ENCODE measurements around the gene ZBTB49. TPM values are rescaled to one million over a fixed set of nuclear protein-coding genes. Genes with fewer than 3 reads are reported as not detected.
A peak's percentile ranks its signal among the peaks of the same experiment; 100 is the strongest.

Gene ZBTB49
- total RNA-seq, result 10 to 100 TPM in 1 of 4 donors, 1 to 10 TPM in 3; 2.4 to 11.2 (median 6.0) TPM

- H3K27me3 ChIP-seq, result no peaks in the 10 kb centered on the region
- peak within 1 kb of the TSS; percentile 63 to 94 (median 77) for H3K4me3 ChIP-seq
- DNase-seq, result peak; percentile 97
- no peak for TF ChIP-seq EP300 (IDR thresholded peaks at IDR 0.05; ENCODE audit: low read depth)
- TF ChIP-seq POLR2A (IDR thresholded peaks at IDR 0.05), result peak; percentile 79
- TF ChIP-seq CTCF (IDR thresholded peaks at IDR 0.05), result no peak
- peak; percentile 87 to 95 (median 87) for TF ChIP-seq POLR2AphosphoS5 (IDR thresholded peaks at IDR 0.05)
- in situ Hi-C loops (cut with MboI; ENCODE audit: low pct_ligation_motif_present in 1 of 4, low pct_unique_long_range_greater_than_20kb in 1 of 4, low sequenced_read_pairs in 3 of 4) (no loop called here), intact Hi-C loops (cut with DNase I; ENCODE audit: low total_unique reads) (no loop called here)
- no peaks in the 10 kb centered on the region for H3K36me3 ChIP-seq
- peak within 1 kb of the TSS; percentile 82 to 92 (median 86) for H3K27ac ChIP-seq
- WGBS, 2 donors (ENCODE audit: low coverage in 1 of 2), result 1% methylated on average over 31 of the region's 77 CpGs; no CpG with 5 or more reads in 1 of the 2 donors
- H3K4me1 ChIP-seq, result peaks cover 16 to 23% (median 19%) of the 10 kb centered on the region in 4 donors
- H3K9me3 ChIP-seq, result no peaks in the 10 kb centered on the region
Measured at GRCh38 chr4:4289941-4290850, at the start of gene ZBTB49, which contains the start of gene LYAR. ZBTB49 (plus strand) TSS chr4:4290251; CDS start chr4:4299946, 9,695 bp downstream. LYAR (minus strand) TSS chr4:4290154; CDS start chr4:4283742, 6,412 bp downstream.

- in situ Hi-C loops (cut with MboI; ENCODE audit: low pct_ligation_motif_present in 1 of 4, low pct_unique_long_range_greater_than_20kb in 1 of 4, low sequenced_read_pairs in 3 of 4), result no loop called here
- no peak for DNase-seq
- intact Hi-C loops (cut with DNase I; ENCODE audit: low total_unique reads), result no loop called here
- Histone ChIP-seq H3K4me3 (no peak overlapping the region), H3K27ac (no peak overlapping the region), H3K4me1 (peaks cover 7 to 24% (median 19%) of the 10 kb centered on the region in 4 donors), H3K9me3 (no peaks in the 10 kb centered on the region), H3K36me3 (peaks cover 0 to 13% (median 2%) of the 10 kb centered on the region in 4 donors), H3K27me3 (no peaks in the 10 kb centered on the region)
- TF ChIP-seq POLR2A (IDR thresholded peaks at IDR 0.05) (peak; percentile 44), EP300 (IDR thresholded peaks at IDR 0.05; ENCODE audit: low read depth) (no peak)
- 71 to 88% methylated on average over 1 of the region's 1 CpG for WGBS, 2 donors (ENCODE audit: low coverage in 1 of 2)
Measured at GRCh38 chr4:4245172-4245571, 44.9 kb upstream of the ZBTB49 start.

- Histone ChIP-seq H3K27me3 (no peaks in the 10 kb centered on the region), H3K4me3 (peak overlapping the region; percentile 59 to 85 (median 76)), H3K4me1 (peaks cover 7 to 24% (median 19%) of the 10 kb centered on the region in 4 donors), H3K9me3 (no peaks in the 10 kb centered on the region), H3K36me3 (peaks cover 0 to 4% (median 0%) of the 10 kb centered on the region in 4 donors), H3K27ac (peak overlapping the region; percentile 90 to 94 (median 92))
- intact Hi-C loops (cut with DNase I; ENCODE audit: low total_unique reads), result no loop called here
- TF ChIP-seq POLR2A (IDR thresholded peaks at IDR 0.05) (no peak), POLR2AphosphoS5 (IDR thresholded peaks at IDR 0.05) (no peak), EP300 (IDR thresholded peaks at IDR 0.05; ENCODE audit: low read depth) (no peak), CTCF (IDR thresholded peaks at IDR 0.05) (no peak)
- in situ Hi-C loops (cut with MboI; ENCODE audit: low pct_ligation_motif_present in 1 of 4, low pct_unique_long_range_greater_than_20kb in 1 of 4, low sequenced_read_pairs in 3 of 4), result no loop called here
- no peak for DNase-seq
- 2 to 4% methylated on average over 8 to 12 of the region's 12 CpGs for WGBS, 2 donors (ENCODE audit: low coverage in 1 of 2)
Measured at GRCh38 chr4:4247696-4248028, 42.4 kb upstream of the ZBTB49 start.

GRCh38 chr4:4248029-4248884 is 41.8 kb upstream of the ZBTB49 start, which contains the start of gene TMEM128:
TMEM128 (minus strand) TSS chr4:4248223; CDS start chr4:4248202, 21 bp downstream.
- peak; percentile 94 for DNase-seq
- Histone ChIP-seq H3K27me3 (no peaks in the 10 kb centered on the region), H3K9me3 (no peaks in the 10 kb centered on the region), H3K4me3 (peak within 1 kb of the TSS; percentile 59 to 85 (median 76)), H3K4me1 (peaks cover 7 to 24% (median 19%) of the 10 kb centered on the region in 4 donors), H3K27ac (peak within 1 kb of the TSS; percentile 90 to 94 (median 92)), H3K36me3 (peaks cover 0 to 4% (median 0%) of the 10 kb centered on the region in 4 donors)
- 1% methylated on average over 61 of the region's 62 CpGs; no CpG with 5 or more reads in 1 of the 2 donors for WGBS, 2 donors (ENCODE audit: low coverage in 1 of 2)
- intact Hi-C loops (cut with DNase I; ENCODE audit: low total_unique reads) (no loop called here), in situ Hi-C loops (cut with MboI; ENCODE audit: low pct_ligation_motif_present in 1 of 4, low pct_unique_long_range_greater_than_20kb in 1 of 4, low sequenced_read_pairs in 3 of 4) (no loop called here)
- TF ChIP-seq CTCF (IDR thresholded peaks at IDR 0.05) (peak in 4 of 5 experiments; percentile 12 to 53 (median 34)), POLR2AphosphoS5 (IDR thresholded peaks at IDR 0.05) (peak; percentile 83 to 92 (median 90)), EP300 (IDR thresholded peaks at IDR 0.05; ENCODE audit: low read depth) (no peak), POLR2A (IDR thresholded peaks at IDR 0.05) (peak; percentile 84)
